GM10248 (cell line): ENCODE measurements around the gene GSG1L.

Experiments used
- CTCF ChIA-PET: fragments of 300-600 bp; sonication (Branson Sonifier 250); formaldehyde crosslinking; extraction: SDS; loops from one replicate; lab custom pipeline; 2021; ENCODE audit warnings: antibody characterized with exemption; lab: Yijun Ruan, JAX
- POLR2A ChIA-PET: fragments of 350-650 bp; sonication (Branson Sonifier 250); formaldehyde crosslinking; extraction: SDS; loops from one replicate; lab custom pipeline; 2020; ENCODE audit warnings: antibody characterized with exemption; lab: Yijun Ruan, JAX
- DNase-seq: peaks from one replicate; pipeline ENCODE4 v3.0.0; 2012; ENCODE audit errors: extremely low spot score
- TF ChIP-seq, protein P1 (sequence below): IDR thresholded peaks from 2 replicates; pipeline ENCODE4 v1.5.1; 2012; ENCODE audit warnings: mild to moderate bottlenecking, low read depth; ENCODE audit errors: extremely low read depth, missing control alignments, control extremely low read depth

Gene GSG1L

DNA sequence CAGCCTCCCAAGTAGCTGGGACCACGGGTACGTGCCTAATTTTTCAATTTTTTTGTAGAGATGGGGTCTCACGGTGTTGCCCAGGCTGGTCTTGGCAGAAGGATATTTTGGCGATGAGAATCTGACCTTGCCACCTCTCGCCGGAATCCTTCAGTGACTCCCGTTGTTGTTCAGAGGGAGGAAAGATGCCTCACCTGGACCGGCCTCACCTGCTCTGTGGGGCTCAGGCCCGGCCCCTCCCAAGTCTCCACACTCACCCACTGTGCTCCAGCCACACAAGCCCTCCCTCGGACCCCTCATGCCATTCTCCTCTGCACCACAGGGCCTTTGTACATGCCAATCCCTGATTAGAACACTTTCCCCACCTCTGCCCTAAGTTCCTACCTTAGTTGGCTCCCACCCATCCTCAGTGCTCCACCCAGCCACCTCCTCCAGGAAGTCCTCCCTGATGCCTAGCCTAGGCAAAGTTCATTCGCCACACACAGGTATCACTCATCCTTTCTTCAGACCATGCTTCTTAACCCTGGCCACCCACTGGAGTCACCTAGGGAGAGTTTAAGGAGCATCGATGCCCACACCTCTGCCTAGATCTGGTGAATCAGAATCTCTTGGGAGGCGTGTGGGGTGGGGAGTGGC, 136.1 kb downstream of the GSG1L start:
- TF ChIP-seq, protein P1, sequence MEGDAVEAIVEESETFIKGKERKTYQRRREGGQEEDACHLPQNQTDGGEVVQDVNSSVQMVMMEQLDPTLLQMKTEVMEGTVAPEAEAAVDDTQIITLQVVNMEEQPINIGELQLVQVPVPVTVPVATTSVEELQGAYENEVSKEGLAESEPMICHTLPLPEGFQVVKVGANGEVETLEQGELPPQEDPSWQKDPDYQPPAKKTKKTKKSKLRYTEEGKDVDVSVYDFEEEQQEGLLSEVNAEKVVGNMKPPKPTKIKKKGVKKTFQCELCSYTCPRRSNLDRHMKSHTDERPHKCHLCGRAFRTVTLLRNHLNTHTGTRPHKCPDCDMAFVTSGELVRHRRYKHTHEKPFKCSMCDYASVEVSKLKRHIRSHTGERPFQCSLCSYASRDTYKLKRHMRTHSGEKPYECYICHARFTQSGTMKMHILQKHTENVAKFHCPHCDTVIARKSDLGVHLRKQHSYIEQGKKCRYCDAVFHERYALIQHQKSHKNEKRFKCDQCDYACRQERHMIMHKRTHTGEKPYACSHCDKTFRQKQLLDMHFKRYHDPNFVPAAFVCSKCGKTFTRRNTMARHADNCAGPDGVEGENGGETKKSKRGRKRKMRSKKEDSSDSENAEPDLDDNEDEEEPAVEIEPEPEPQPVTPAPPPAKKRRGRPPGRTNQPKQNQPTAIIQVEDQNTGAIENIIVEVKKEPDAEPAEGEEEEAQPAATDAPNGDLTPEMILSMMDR, result no peak
- DNase-seq, result no peak
- ChIA-PET CTCF (no interaction called here), POLR2A (no interaction called here)

DNA sequence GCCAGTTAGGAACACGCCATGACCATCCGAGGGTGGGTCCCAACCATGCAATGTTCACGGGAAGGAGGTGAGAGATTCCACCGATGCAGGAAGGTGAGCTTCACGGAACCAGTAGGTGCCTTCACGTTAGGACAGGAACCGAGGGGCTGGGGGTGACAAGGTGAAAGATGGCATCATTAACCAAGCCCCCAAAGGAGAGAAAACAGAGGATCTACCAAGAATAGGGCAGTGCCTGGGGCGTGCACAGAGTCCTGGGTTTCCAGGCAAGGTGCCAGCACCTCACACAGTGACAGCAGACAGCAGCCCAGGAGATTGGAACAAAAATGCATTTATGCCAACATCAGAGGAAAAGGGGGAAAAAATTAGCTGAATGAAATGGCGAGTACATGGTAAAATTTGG, 137.9 kb downstream of the GSG1L start:
- DNase-seq, result no peak
- TF ChIP-seq, protein P1, result no peak
- ChIA-PET CTCF (no interaction called here), POLR2A (no interaction called here)

DNA sequence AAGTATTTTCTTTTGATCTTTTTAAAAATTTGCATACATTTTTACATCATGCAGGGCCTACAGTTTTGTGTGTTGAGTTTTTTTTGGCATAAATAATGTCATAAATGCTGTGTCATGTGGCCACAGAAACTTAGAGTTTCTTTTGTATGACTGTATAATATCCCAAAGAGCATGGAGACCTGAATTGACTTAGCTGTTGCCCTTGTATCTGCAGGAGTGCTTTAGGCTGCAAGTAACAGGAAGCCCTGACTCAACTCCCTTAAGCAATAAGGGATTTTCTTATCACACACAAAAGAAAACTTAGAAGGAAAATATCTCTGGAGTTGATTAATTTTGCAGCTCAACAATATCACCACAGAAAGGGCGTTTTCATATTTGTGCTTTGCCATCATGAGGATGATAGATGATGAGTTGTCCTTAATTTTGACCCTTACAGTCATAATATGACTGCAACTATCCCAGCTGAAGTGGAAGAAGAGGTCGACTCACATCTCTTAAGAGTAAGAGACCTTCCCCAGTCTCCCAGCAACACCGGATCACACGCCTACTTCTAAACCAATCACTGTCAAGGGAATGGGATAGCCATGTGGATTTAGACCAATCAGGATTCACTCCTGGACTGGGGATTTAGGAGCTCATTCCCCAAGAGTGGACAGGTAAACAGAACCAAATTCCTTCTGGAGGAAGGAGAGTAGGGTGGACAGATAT, 138.9 kb downstream of the GSG1L start:
- TF ChIP-seq, protein P1, result no peak
- ChIA-PET CTCF (no interaction called here), POLR2A (no interaction called here)
- DNase-seq, result no peak

DNA sequence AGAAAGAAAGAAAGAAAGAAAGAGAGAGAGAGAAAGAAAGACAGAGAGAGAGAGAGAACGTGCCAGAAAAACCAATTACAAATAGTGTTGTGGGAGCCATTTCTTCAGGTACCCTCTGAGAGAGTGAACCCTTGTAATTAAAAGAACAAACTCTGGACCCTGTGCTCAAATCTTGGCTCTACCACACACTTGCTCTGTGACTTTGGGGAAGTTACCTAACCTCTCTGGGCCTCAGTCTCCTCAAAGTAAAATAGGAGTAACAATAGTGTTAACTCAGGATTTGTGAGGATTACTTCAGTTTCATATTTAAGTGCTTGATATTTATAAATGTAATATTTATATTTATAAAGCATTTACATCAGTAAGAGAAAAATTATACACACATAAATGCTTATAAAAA, 139.8 kb downstream of the GSG1L start:
- POLR2A ChIA-PET, result no interaction called here
- CTCF ChIA-PET, result no interaction called here
- TF ChIP-seq, protein P1, result no peak
- no peak for DNase-seq

DNA sequence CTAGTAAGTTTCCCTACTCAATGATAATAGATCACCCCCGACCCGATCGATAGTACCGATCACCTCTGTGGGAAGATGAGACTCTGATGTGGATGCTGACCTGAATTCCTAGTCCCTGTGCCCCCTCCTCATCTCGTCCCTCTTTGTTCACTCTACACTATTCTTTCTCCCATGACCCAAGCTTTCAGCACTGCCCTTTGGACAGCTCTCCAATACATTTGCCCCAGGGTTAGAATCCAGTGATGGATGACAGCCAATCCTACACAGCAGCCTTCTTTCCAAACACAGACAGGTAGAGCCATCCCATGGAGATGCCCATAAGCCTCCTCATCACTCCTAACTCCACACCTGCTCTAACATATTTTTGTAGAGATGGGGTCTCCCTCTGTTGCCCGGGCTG, 141.1 kb downstream of the GSG1L start:
- DNase-seq, result no peak
- ChIA-PET POLR2A (interaction anchor here (0.6 kb wide), 1 partner anchor 851 kb away, joined by 5 read pairs; no protein-coding TSS in a partner anchor), CTCF (no interaction called here)
- TF ChIP-seq, protein P1, result no peak

DNA sequence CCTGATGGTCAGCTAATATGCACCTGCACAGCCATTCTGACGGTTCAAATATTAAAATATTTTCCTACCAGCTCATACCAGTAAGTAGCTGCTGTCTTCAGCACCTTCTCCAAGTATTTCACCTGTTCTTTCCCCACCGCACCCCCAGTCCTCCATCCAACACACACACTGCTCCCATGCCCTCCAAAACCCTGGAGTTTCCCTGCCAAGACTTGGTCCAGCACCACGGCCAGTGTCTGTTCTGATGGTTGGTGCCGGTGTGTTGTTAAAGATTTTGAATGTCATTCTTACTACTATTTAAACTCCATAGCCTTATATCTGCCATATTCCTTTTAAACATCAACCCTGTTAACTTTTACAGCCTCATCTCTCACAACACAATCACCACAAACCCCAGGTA, 142.4 kb downstream of the GSG1L start:
- CTCF ChIA-PET, result no interaction called here
- no peak for DNase-seq
- POLR2A ChIA-PET, result no interaction called here
- TF ChIP-seq, protein P1, result no peak
